Measurements from ENCODE around the gene PLEKHG4.

PLEKHG4 gene

DNA sequence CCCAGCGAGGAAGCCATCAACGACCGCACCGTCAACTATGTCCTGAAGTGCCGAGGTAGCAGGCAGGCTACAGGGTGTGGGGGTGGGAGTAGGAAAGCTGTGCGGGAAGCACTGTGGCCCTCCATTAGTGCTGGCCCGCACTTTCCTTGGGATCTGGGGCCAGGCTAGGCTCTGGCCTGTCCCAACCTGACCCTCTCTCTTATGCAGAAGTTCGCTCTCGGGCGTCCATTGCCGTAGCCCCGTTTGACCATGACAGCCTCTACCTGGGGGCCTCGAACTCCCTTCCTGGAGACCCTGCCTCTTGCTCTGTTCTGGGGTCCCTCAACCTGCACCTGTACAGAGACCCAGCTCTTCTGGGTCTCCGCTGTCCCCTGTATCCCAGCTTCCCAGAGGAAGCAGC is 8.6 kb downstream of the PLEKHG4 start:
- no peak for DNase-seq

DNA sequence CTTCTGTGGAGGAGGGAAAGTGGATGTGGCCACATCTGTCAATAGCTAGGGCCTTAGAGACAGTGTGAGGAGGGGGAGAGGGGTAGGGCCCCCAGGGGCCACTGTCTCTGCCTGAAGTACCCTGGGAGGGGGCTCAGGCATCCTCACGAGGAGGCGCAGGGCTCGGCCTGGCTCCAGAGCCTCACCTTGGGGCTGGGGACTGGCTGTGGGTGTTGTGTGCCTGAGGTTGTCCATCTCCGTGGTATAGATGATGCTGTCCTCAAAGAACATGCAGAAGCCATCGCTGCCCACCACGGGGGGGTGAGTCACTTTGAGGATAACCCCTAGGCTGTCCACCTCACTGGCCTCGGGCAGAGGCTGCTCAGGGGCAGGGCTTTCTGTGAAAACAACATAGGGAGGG is 12.1 kb downstream of the PLEKHG4 start:
- no peak for DNase-seq

DNA sequence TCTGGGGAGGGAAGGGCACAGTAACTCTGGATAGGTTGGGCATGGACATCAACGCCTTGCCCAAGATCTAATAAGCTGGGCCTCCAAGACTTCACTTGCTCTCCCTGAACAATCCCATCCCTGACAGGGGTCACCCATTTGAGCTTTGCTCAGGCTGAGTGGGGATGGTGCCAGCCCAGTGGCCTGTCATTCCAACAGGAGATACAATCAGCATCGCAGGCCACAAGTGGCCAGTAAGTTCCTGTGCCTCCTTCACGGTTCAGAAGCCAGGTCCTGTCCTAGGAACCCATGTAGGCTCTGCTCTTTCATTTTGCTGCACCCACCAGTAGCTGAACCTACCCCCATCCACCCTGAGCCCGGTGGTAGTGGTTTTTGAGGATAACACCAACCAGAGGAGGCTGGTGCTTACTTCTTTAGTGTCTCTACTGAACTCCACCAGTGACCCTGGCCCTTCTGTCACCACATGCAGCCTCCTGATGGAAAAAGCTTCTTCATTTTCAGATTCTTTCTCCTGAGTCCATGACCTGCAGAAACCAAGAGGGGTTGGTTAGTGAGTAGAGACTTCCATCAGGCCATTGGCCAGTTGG is 14.9 kb downstream of the PLEKHG4 start:
- no peak for DNase-seq

DNA sequence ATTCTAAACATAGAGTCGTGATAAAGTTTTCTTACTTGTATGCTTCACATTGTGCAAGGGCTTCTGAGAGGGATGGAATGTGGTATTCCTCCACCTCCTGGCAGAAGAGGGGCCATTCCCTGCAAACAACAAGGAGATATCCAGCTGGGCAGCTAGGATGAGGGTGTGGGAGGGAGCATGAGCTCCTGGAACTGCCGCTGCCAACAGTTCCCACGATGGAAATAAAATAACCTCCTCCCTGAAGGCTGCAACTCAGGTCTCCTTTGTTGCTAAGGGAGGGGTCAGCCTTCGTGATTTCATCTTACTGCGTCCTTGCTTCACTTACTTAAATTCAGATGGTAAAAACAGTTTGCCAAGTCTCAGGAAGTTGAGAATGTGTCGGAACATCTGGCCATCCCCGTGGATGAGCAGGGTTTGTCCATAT is 15.6 kb downstream of the PLEKHG4 start:
- DNase-seq: no peak

DNA sequence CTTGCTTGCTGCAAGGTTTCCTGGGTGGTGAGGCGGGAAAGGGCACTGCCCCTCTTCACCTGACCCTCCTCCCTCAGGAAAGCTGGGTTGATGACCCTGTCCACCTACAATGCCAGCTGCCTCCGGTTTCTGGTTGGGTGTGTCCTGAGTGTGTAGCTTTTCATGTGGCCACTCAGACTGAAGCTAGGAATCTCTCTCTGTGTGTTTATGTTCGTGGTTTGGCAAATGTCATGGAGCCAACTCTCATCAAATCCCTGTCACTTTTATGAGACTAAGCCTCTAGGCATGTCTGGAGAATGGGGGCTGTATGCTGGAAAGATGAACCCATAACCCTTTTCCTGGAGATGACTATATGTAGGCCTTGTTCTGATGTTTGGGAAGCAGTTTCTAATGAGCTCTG is 17.1 kb downstream of the PLEKHG4 start:
- DNase-seq: no peak

DNA sequence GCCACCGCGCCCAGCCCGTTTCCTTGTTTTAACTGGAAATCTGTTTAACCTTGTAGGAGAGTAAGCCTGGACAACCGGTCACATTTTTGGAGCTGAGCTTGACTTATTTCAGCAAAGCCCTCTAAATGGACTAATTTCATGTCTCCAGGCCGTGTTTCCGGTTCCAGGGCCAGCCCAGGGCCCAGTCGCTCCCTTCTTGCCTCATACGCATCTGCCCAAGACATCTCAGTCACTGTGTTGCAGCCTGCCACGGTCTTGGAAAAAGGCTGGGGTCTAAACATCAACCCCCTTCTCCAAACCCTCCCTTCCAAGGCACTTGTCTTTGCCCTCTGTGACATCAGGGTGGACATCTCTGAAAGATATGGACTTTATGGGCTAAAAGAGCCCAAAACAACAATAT is 18.9 kb downstream of the PLEKHG4 start:
- DNase-seq: no peak

DNA sequence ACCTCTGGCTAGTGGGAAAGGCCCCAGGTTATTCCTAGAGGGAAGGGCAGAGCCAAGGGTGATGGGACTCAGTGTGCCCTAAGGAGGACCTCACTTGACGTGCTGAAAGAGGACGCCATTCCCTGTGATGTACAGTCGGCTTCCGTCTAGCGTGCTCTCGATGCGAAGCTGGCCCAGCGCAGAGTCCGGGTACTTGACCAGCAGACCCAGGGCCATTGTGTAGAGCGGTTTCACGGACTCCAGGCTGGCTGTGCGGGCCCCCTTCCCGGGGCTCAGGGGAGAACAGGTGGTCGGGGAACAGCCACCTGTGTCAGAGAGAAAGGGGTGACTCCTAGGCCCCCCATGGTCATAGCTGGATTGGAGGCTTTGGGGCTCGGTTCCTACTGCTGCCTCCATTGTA is 19.9 kb downstream of the PLEKHG4 start:
- DNase-seq: no peak

DNA sequence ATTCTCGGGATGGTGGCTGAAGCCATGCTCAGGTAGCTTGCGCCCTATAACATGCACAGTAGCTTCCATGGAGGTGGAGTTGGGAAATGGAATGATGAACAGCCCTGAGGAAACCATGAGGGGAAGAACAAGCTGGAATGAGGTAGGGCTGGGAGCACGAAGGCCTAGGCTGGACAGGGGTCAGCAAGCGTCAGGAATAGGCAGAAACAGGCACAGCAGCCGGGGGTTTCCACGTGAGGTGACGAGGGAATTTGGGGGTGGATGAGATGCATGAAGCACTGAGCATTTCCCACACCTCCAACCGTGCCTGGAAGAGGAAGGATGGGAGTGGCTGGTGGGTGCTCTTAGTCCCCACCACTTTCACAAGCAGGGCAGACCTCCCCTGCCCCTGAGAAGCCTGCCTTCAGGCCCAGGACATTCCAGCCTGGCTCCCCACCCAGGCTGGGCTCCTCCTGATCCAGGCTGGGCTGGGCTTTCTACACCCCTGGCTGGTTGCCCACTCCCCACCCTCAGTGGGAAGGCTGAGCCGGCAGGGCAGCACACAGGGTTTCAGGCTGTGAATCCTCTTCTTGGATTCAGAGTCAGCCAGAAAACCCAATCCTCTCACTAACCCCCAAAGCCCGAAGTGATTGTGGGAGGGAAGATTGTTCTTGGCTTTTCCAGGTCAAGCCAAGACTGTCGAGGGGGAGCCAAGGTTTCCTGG is 21.9 kb downstream of the PLEKHG4 start:
- DNase-seq: no peak

DNA sequence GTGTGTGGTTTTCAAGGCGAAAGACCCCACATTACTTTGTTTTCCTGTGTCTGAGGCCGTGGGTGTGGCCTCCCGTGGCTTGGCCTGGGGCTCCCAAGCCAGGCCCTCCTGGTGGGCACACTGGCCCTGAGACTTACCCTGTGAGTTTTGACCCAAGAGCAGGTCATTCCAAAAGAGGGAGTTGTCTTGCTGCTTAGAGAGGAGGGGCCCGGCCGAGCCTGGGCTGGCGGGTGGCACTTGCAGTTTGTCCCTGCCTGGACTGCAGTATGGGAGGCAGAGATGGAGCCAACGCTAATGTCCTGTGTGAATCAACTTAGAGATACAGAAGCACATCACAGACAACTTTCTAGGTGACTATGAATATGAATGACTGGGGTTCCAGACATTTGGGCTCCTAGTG is 22.7 kb downstream of the PLEKHG4 start:
- no peak for DNase-seq

DNA sequence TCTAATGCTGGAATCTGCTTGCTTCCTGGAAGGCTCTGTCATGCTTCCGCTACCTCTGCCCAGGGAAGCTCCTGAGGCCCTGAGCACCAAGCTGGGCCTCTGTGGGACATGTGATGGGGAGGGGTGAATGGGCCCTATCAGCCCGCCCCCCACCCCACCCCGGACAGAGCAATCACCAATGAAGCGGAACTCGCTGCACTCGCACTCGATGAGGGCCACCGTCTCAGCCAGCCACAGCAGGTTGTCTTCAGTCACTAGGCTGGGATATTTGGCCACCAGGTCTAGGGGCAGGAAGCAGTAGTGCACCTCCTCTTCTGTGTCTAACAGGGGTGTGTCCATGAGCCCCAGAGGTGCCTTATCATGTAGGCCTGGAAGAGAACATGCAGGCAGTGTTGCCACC is 23.6 kb downstream of the PLEKHG4 start:
- no peak for DNase-seq

DNA sequence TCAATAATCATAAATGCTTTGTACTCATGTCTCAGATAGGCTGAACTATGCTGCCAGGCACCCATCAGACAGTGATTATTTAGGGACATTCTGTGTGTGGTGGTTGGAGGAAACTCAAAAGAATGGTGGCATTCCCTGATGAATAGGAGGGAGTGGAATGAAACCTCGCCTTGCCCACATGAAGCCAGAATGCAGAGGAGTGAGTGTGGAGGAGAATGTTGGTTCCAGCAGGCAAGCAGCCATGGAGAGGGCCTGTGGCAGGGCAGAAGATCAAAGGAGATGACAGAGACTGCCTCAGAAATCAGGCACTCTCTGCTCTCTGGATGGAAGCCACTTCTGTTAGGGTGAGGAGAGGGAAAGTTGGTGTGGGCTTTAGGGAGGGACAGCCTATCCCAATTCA is 24.7 kb downstream of the PLEKHG4 start:
- DNase-seq: no peak

DNA sequence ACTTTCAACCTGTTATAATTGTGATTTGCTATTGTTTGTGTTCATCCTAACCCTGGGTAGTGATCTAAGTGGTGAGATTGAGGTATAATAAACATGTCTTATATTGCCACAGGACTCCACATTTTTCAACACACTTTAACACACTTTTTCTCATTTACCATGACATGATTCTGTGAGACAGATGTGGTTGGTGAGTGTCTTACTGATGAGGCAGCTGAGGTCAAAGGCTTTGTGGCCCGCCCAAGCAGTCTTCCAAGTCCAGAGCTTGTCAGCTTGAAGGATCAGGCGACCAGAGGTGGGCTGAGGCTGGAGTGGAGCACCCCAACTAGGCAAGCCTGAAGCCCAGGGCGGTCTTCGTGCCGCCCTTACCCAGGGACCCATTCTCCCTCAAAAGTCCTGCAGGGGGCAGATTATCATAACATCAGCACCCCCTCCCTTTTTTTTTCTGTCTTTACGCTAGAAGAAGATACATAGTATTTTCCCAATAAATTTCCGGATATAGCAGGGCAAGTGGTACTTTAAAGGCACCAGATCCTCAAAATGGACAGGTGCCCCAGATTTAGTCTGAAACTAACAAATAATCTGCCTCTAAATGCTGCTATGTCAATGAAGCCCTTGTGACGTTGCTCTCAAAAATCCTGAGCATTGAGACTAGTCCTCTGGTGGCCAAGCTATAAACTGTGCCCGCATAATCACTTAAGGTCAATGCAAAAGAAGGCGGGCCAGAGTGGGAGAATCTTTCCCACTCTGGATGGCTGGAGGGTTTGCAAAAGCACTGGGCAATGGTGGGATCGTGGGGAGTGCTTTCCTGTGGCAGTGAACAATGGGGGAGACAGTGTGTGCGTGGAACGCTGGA is 26.1 kb downstream of the PLEKHG4 start:
- DNase-seq: no peak

DNA sequence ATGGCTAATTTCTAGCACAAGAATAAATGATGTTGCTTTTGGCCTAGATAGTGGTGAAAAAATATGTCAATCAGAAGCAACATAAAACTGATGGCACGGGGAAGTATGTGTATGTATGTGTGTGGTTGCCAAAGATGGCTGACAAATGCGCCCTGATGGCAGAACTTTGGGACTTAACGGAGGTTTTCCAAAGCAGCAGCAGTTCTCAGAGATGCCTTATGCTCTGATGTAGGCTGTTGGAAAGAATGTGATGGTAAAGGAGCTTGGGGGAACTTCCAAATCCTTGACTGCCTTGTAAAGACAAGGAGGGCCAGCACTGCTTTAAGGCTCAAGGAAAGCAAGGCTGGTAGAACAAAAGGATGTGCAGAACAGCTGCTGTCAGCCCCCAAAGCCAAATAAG is 31.2 kb downstream of the PLEKHG4 start:
- no peak for DNase-seq

DNA sequence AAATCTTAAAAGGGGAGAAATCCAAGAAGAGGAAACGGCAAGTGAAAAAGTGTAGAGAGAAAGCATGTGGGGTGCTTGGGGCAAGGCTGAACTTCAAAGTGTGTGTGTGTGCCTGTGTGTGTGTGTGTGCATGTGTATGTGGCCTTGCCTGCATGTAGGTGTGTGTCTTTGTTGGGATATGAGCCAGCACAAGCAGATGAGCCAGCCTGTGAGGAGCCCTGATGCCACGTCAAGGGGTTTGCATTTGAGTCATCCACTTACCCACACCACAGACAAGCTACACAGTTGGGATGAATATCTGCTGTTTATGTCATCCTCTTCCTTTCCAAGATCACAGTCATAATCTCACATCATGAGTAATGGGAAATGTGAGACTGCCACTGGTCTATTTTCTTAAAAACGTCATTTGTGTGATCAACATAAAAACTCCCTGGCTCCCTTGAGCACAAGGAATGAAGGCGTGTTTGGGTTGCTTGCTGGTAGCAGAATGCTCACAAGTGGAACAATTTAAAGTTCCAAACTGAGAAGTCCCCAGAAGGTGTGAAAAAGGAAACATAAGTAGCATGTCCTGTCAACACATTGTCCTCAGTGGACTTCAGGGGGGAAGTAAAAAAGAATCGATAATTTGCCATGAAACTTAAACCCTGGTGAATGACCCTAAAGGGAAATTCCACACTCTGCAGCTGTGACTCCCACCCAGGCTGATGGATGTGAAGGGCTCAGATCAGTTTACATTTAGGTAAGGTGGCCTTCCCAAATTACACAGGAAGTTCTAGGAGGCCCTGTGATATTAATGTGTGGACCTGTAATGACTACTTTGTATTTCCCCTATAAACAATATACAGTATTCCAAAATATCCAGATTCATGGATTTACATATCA is 32.5 kb downstream of the PLEKHG4 start:
- no peak for DNase-seq

DNA sequence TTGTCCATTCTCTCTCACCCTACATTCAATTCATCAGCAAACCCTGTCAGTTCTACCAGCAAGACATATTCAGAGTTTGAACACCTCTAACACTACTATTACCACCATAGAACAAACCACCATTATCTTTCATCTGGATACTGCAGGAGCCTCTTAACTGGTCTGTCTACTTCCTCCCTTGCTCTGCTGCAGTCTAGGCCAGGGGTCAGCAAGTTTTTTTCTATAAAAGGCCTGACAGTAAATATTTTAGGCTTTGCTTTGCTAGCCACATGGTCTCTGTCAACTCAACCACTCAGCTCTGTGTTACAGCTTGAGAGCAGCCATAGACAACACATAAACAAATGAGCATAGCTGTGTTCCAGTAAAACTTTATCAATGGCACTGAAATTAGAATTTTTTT is 33.4 kb downstream of the PLEKHG4 start:
- no peak for DNase-seq

DNA sequence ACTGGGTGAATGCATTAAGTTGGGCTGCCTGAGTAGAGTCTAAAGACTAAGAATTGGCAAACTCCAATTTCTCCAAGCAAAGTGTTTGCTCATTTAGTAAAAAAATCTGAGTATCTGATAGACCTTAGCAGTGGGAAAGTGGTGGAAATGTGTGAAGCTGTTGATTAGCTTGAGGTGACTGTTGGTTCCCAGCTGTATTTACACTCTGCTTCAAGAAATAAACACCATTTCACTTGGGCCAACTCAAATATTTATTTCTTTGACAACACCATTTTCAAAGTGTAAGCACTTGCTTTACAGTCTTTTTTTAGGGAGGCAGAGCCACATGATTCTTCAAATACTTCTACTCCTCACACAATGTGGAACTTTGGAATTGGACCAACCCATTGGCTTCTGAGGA is 38.5 kb downstream of the PLEKHG4 start:
- no peak for DNase-seq

DNA sequence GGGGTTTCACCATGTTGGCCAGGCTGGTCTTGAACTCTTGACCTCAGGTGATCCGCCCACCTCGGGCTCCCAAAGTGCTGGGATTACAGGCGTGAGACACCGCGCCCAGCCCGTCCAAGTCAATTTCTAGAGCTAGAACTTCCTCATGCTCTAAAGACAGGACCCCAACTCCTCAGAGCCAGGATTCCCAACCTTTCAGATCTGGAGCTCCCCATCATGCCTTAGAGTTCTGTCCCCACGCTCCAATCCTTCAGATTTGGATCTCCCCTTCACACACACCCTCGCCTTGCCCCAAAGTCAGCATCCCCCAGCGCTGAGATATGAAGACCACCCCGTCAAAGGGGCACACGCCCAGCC is 46.8 kb downstream of the PLEKHG4 start:
- no peak for DNase-seq

DNA sequence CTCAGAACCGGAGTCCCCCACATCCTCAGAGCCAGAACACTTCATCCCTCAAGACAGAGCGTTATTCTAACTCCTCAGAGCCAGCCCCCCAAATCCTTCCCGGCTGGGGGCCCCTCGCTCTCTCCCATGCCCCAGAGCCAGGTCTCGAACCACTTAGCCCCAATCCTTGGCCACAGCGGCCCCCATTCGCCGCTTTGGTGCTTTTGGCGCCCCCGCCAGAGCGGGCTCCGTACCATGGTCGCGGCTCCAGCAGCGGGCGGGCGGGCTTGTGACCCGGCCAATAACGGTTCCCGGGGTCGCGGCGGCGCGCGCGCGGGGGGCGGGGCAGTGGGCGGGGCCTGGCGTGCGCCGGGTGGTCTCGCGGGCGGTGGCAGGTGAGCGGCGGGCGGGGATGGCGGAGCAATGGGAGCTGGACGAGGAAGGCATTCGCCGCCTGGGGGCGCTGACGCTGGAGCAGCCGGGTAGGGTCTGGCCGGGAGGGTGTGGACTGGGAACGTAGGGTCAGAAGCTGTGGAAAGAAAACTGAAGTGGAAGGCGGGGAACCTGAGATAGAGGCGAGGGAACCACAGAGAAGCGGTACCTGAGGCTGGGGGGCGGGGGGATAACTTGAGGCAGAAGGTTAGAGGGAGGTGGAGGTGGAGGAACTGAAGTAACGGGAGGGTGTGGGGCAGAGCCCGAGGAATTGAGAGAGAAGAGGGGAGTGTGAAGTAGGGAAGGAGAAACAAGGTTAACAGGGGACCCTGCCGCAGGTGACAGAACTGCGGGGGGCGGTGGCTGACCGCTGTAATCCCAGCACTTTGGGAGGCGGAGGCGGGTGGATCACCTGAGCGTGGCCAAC is 47.4 kb downstream of the PLEKHG4 start, which contains the start of the genes KCTD19 and LRRC36:
TSS of gene KCTD19 (minus strand) at position 270 of the 838 bp plus-strand sequence. CDS start at position 236, 34 bp downstream.
TSS of gene LRRC36 (plus strand) at position 344 of the 838 bp plus-strand sequence. CDS start at position 392, 48 bp downstream.
- no peak for DNase-seq

DNA sequence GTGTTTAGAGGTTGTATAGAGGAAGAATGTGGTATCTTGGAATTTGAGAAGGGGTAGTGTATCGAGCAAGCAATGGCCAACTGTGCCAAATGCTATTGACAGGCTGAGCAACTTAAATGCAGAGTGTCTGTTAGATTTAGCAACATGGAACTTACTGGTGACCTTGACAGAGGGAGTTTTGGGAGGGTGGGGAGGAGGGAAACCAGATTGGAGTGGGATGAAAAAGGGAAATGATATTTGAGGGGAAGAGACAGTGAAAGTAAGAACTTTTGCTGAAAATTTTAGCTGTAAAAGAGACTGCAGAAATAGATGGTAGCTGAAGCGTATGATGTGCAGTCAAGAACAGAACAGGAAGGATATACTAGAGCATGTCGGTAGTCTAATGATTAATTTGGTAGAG is 48.4 kb downstream of the PLEKHG4 start:
- no peak for DNase-seq

DNA sequence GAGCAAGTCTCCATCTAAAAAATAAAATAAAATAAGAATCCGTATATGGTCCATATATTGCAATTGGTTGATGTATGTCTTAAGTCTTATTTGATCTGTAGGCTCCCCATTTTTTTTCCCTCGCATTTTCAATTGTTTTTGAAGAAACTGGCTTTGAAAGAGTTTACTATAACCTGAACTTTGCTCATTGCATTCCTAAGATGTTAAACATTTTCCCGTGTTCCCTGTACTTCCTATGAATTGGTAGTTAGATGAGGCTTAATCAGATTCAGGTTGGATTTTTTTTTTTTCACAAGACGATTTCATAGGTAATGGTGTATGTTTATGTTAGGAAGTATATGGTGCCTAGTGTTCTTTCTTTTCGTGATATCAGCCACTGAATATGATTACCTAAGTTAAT is 50.6 kb downstream of the PLEKHG4 start:
- no peak for DNase-seq

DNA sequence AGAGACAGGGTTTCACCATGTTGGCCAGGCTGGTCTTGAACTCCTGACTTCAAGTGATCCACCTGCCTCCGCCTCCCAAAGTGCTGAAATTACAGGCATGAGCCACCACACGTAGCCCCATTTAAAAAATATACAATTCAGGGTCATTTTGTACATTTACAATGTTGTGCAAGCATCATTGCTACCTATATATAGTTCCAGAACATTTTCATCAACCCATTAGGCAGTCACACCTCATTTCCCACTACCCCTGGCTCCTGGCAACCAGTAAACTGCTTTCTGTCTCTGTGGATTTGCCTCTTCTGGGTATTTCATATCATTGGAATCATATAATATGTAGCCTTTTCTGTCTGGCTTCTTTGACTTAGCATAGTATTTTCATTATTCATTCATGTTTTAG is 54.0 kb downstream of the PLEKHG4 start:
- no peak for DNase-seq

DNA sequence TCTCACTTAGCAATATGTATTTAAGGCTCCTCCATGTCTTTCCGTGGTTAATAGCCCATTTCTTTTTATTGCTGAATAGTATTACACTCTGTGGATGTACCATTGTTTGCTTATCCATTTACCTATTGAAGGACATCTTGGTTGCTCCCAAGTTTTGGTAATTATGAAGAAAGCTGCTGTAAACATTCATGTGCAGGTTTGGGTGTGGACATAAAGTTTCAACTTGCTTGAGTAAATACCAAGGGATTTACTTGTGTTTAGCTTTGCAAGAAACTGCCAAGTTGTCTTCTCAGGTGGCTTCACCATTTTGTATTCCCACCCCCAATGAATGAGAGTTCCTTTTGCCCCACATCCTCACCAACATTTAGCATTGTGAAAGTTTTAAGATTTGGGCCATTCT is 56.8 kb downstream of the PLEKHG4 start:
- no peak for DNase-seq

All from NCI-H1048 (cell line).